Panc1 (cell line): ENCODE results near the gene TCOF1. TPM values are rescaled to one million over a fixed set of nuclear protein-coding genes. Genes with fewer than 3 reads are reported as not detected.

ENCODE experiments used
- ATAC-seq: fragments of 200-7000 bp; cut with Tn5 transposase; 2 replicates; pipeline ENCODE4 v1.9.1; 2020; ENCODE audit warnings: mild to moderate bottlenecking, moderate library complexity
- Bru-seq: library from RNA; stranded (reverse); fragments of 400-500 nt; gene quantifications from one replicate; lab custom pipeline; 2021; lab: Mats Ljungman, UMichigan
- BruChase-seq, 2 experiments: library from RNA; stranded (reverse); fragments of 400-500 nt; gene quantifications; one replicate each; lab custom pipeline; 2021; lab: Mats Ljungman, UMichigan
- BruUV-seq: library from RNA; stranded (reverse); fragments of 400-500 nt; replicated peaks from 2 replicates; lab custom pipeline; 2021; lab: Mats Ljungman, UMichigan
- CTCF ChIA-PET: fragments of 300-600 bp; sonication (Branson Sonifier 250); formaldehyde crosslinking; loops from one replicate; lab custom pipeline; 2022; ENCODE audit warnings: antibody characterized with exemption; lab: Charles Lee
- POLR2A ChIA-PET: fragments of 300-600 bp; sonication (Branson Sonifier 250); formaldehyde crosslinking; loops from one replicate; lab custom pipeline; 2022; ENCODE audit warnings: antibody characterized with exemption; lab: Charles Lee
- DNase-seq: peaks from one replicate; pipeline ENCODE4 v3.0.0-alpha.2; 2010; ENCODE audit warnings: low read depth, low spot score
- H3K27ac ChIP-seq: 2 replicates; pipeline ENCODE4 v1.5.1; 2011; ENCODE audit warnings: mild to moderate bottlenecking, low read length, inconsistent platforms
- H3K27me3 ChIP-seq: fragments of 200-500 bp; sonication (Bioruptor generic); 2 replicates; pipeline ENCODE4 v1.6.0; 2014; ENCODE audit warnings: low read length, inconsistent platforms; ENCODE audit not compliant: control insufficient read depth, insufficient read depth
- H3K36me3 ChIP-seq: fragments of 200-500 bp; sonication (Bioruptor generic); 2 replicates; pipeline ENCODE4 v1.5.1; 2014; ENCODE audit warnings: inconsistent platforms, mild to moderate bottlenecking, low read length, moderate library complexity; ENCODE audit not compliant: control insufficient read depth, insufficient read depth
- H3K4me1 ChIP-seq: 2 replicates; pipeline ENCODE4 v1.5.1; 2011; ENCODE audit warnings: inconsistent platforms, mild to moderate bottlenecking, low read length, moderate library complexity; ENCODE audit not compliant: control insufficient read depth, insufficient read depth
- H3K4me3 ChIP-seq, 2 experiments: 2 replicates each; pipeline ENCODE4 v1.5.1; 2011 to 2012; ENCODE audit warnings: low read depth in 2 of 2, low read length in 2 of 2, mild to moderate bottlenecking in 2 of 2, inconsistent platforms in 1 of 2, moderate library complexity in 1 of 2
- H3K9me3 ChIP-seq: fragments of 200-500 bp; sonication (Bioruptor generic); 2 replicates; pipeline ENCODE4 v1.5.1; 2014; ENCODE audit warnings: low read depth, mild to moderate bottlenecking, inconsistent platforms, low read length, moderate library complexity; ENCODE audit not compliant: control insufficient read depth, insufficient read depth
- POLR2AphosphoS5 ChIP-seq: IDR thresholded peaks from 2 replicates; pipeline ENCODE4 v1.6.1; 2012; ENCODE audit warnings: mild to moderate bottlenecking, low read depth, low read length, moderate library complexity
- SIN3A ChIP-seq: IDR thresholded peaks from 2 replicates; pipeline ENCODE4 v1.6.1; 2012; ENCODE audit warnings: low read depth, mild to moderate bottlenecking, low read length, moderate library complexity, borderline replicate concordance; ENCODE audit not compliant: insufficient read depth
- TCF7L2 ChIP-seq: IDR thresholded peaks from 2 replicates; pipeline ENCODE4 v1.6.1; 2011; ENCODE audit warnings: mild to moderate bottlenecking, low read depth, low read length, inconsistent platforms
- in situ Hi-C: cut with HindIII; loops from 2 replicates; pipeline ENCODE4 v1.10.0; 2016; ENCODE audit warnings: low sequenced_read_pairs, low pct_unique_long_range_greater_than_20kb
- intact Hi-C: fragments of 100-400 bp; cut with micrococcal nuclease; formaldehyde crosslinking; loops from one replicate; pipeline ENCODE4 v1.10.0; 2022; ENCODE audit not compliant: unreplicated experiment
- long read RNA-seq: library from polyadenylated mRNA; unstranded; transcript quantifications from one replicate; pipeline ENCODE4 v2.0.0, GENCODE V29; 2021; ENCODE audit not compliant: unreplicated experiment
- polyA plus RNA-seq: library from polyadenylated mRNA; unstranded; fragments of >200 nt; gene quantifications from one replicate; pipeline ENCODE4 v1.2.1, GENCODE V29; 2012; ENCODE audit warnings: missing spikeins; ENCODE audit not compliant: insufficient read length
- total RNA-seq: library from RNA; stranded (reverse); gene quantifications from one replicate; pipeline ENCODE4 v1.2.1, GENCODE V29; 2021; ENCODE audit not compliant: unreplicated experiment
- TF ChIP-seq, protein P1 (sequence below): fragments of 450-650 bp; IDR thresholded peaks from 2 replicates; pipeline ENCODE4 v1.5.1; 2017; ENCODE audit warnings: mild to moderate bottlenecking
- TF ChIP-seq, protein P2 (sequence below), 2 experiments: IDR thresholded peaks; 2 replicates each; pipeline ENCODE4 v1.6.1; 2011 to 2012; ENCODE audit warnings: low read depth in 2 of 2, control low read depth in 1 of 2, low read length in 1 of 2, mild to moderate bottlenecking in 1 of 2, moderate library complexity in 1 of 2; ENCODE audit not compliant: insufficient read depth in 1 of 2

TCOF1 gene, protein sequence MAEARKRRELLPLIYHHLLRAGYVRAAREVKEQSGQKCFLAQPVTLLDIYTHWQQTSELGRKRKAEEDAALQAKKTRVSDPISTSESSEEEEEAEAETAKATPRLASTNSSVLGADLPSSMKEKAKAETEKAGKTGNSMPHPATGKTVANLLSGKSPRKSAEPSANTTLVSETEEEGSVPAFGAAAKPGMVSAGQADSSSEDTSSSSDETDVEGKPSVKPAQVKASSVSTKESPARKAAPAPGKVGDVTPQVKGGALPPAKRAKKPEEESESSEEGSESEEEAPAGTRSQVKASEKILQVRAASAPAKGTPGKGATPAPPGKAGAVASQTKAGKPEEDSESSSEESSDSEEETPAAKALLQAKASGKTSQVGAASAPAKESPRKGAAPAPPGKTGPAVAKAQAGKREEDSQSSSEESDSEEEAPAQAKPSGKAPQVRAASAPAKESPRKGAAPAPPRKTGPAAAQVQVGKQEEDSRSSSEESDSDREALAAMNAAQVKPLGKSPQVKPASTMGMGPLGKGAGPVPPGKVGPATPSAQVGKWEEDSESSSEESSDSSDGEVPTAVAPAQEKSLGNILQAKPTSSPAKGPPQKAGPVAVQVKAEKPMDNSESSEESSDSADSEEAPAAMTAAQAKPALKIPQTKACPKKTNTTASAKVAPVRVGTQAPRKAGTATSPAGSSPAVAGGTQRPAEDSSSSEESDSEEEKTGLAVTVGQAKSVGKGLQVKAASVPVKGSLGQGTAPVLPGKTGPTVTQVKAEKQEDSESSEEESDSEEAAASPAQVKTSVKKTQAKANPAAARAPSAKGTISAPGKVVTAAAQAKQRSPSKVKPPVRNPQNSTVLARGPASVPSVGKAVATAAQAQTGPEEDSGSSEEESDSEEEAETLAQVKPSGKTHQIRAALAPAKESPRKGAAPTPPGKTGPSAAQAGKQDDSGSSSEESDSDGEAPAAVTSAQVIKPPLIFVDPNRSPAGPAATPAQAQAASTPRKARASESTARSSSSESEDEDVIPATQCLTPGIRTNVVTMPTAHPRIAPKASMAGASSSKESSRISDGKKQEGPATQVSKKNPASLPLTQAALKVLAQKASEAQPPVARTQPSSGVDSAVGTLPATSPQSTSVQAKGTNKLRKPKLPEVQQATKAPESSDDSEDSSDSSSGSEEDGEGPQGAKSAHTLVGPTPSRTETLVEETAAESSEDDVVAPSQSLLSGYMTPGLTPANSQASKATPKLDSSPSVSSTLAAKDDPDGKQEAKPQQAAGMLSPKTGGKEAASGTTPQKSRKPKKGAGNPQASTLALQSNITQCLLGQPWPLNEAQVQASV (N-terminal part only)
- 92.8 TPM for total RNA-seq
- 45.0 TPM for polyA plus RNA-seq
- percentile 84 among the genes with signal in this experiment for Bru-seq, nascent RNA
- BruChase-seq, experiment 1, labeled RNA remaining after a 2-hour chase = percentile 74 among the genes with signal in this experiment
- BruChase-seq, experiment 2, labeled RNA remaining after a 6-hour chase = percentile 84 among the genes with signal in this experiment
- long read RNA-seq, full-length matches to known transcripts = 15 of 270 reads
- long read RNA-seq, partial matches to known transcripts = 211 of 270 reads
- long read RNA-seq, other reads (novel, unspliced or antisense) = 44 of 270 reads

DNA sequence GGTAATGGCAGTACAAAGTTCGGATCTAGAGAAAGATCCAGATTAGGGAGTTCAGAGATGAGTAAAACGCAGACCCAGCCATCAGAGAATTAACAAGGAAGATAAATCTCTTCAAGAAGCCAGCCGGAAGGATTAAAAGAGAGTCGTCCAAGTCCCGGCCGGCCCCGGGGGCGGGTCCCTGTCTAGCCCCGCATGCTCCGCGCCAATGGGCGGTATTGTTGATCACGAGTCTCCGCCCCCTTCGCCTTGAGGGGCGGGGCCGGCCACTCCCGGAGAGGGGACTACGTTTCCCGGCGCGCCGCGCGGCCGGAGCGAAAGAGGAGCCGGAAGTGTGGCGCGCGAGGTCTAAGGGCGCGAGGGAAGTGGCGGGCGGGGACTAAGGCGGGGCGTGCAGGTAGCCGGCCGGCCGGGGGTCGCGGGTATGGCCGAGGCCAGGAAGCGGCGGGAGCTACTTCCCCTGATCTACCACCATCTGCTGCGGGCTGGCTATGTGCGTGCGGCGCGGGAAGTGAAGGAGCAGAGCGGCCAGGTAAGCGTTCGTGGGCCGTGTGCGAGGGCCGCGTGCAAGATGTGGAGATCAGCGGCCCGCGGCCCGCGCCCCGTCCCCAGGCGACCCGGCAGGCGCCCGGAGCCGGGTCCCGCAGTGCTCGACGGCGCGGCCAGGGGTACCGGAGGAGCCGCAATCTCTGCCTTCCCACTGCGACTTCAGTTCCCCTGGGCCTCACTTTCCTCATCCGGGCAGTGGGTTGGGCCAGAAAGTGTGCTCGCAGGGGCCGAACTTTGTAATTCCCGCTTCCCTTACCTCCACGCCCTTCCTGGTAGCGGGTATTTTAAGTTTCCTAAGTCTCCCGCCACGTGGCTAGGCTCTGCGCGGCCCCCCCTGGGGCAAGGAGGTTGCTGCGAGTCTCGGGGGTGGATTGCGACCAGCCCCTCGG lies at the start of gene TCOF1:
Gene TCOF1 (plus strand): TSS at position 372 of the 935 bp plus-strand sequence. CDS start 50 bp downstream, at position 422.
- DNase-seq (peak; percentile 76), ATAC-seq (peak; percentile 98)
- POLR2A ChIA-PET = no interaction called here
- BruUV-seq = TSS peak; percentile 77
- in situ Hi-C loops = no loop called here
- Histone ChIP-seq H3K36me3 (peaks cover 11% of the 10 kb centered on the region; the same call in 1 of the 2 replicates), H3K27ac (peak within 1 kb of the TSS; percentile 95), H3K4me3 (peak within 1 kb of the TSS; percentile 96 to 98), H3K4me1 (no peaks in the 10 kb centered on the region; the same call in 1 of the 2 replicates), H3K27me3 (no peaks in the 10 kb centered on the region), H3K9me3 (no peaks in the 10 kb centered on the region)
- CTCF ChIA-PET = interaction anchor here (0.8 kb wide), 1 partner anchor 186 kb away, joined by 3 read pairs; no protein-coding TSS in a partner anchor
- TF ChIP-seq SIN3A (peak; percentile 63; the same call in 1 of the 2 replicates), TCF7L2 (peak; percentile 40; the same call in 1 of the 2 replicates), POLR2AphosphoS5 (peak; percentile 48; the same call in 1 of the 2 replicates)
- TF ChIP-seq, protein P1, sequence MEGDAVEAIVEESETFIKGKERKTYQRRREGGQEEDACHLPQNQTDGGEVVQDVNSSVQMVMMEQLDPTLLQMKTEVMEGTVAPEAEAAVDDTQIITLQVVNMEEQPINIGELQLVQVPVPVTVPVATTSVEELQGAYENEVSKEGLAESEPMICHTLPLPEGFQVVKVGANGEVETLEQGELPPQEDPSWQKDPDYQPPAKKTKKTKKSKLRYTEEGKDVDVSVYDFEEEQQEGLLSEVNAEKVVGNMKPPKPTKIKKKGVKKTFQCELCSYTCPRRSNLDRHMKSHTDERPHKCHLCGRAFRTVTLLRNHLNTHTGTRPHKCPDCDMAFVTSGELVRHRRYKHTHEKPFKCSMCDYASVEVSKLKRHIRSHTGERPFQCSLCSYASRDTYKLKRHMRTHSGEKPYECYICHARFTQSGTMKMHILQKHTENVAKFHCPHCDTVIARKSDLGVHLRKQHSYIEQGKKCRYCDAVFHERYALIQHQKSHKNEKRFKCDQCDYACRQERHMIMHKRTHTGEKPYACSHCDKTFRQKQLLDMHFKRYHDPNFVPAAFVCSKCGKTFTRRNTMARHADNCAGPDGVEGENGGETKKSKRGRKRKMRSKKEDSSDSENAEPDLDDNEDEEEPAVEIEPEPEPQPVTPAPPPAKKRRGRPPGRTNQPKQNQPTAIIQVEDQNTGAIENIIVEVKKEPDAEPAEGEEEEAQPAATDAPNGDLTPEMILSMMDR = no peak
- TF ChIP-seq, protein P2, sequence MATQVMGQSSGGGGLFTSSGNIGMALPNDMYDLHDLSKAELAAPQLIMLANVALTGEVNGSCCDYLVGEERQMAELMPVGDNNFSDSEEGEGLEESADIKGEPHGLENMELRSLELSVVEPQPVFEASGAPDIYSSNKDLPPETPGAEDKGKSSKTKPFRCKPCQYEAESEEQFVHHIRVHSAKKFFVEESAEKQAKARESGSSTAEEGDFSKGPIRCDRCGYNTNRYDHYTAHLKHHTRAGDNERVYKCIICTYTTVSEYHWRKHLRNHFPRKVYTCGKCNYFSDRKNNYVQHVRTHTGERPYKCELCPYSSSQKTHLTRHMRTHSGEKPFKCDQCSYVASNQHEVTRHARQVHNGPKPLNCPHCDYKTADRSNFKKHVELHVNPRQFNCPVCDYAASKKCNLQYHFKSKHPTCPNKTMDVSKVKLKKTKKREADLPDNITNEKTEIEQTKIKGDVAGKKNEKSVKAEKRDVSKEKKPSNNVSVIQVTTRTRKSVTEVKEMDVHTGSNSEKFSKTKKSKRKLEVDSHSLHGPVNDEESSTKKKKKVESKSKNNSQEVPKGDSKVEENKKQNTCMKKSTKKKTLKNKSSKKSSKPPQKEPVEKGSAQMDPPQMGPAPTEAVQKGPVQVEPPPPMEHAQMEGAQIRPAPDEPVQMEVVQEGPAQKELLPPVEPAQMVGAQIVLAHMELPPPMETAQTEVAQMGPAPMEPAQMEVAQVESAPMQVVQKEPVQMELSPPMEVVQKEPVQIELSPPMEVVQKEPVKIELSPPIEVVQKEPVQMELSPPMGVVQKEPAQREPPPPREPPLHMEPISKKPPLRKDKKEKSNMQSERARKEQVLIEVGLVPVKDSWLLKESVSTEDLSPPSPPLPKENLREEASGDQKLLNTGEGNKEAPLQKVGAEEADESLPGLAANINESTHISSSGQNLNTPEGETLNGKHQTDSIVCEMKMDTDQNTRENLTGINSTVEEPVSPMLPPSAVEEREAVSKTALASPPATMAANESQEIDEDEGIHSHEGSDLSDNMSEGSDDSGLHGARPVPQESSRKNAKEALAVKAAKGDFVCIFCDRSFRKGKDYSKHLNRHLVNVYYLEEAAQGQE (IDR thresholded peaks at IDR 0.05; ENCODE audit: insufficient read depth in 1 of 2, low read depth in 2 of 2, low read length in 1 of 2) = no peak
- intact Hi-C loops = no loop called here
